Karpas-422 (cell line): Measurements from ENCODE around the gene RPL13A. TPM values are rescaled to one million over a fixed set of nuclear protein-coding genes. Genes with fewer than 3 reads are reported as not detected.

Source experiments
- DNase-seq: peaks from one replicate; pipeline ENCODE4 v3.0.0-alpha.2; 2015
- H2AFZ ChIP-seq: fragments of 200-600 bp; sonication (generic); 2 replicates; pipeline ENCODE4 v1.6.1; 2014; ENCODE audit warnings: antibody characterized with exemption, low read length, mixed read lengths
- H3K27ac ChIP-seq: fragments of 200-600 bp; sonication (generic); 2 replicates; pipeline ENCODE4 v1.5.1; 2014; ENCODE audit warnings: mild to moderate bottlenecking, low read length, moderate library complexity
- H3K27me3 ChIP-seq: fragments of 200-600 bp; sonication (generic); 2 replicates; pipeline ENCODE4 v1.6.1; 2014; ENCODE audit warnings: low read length, mixed read lengths
- H3K36me3 ChIP-seq: fragments of 200-600 bp; sonication (generic); 2 replicates; pipeline ENCODE4 v1.6.1; 2014; ENCODE audit warnings: low read length, mixed read lengths; ENCODE audit not compliant: insufficient read depth
- H3K4me1 ChIP-seq: fragments of 200-600 bp; sonication (generic); 2 replicates; pipeline ENCODE4 v1.6.1; 2014; ENCODE audit warnings: mild to moderate bottlenecking, low read length, mixed read lengths
- H3K4me2 ChIP-seq: fragments of 200-600 bp; sonication (generic); 2 replicates; pipeline ENCODE4 v1.6.1; 2014; ENCODE audit warnings: low read length, low read depth, mild to moderate bottlenecking; ENCODE audit not compliant: poor library complexity, severe bottlenecking
- H3K4me3 ChIP-seq: fragments of 200-600 bp; sonication (generic); 2 replicates; pipeline ENCODE4 v1.5.1; 2014; ENCODE audit warnings: mild to moderate bottlenecking, antibody characterized with exemption, low read length, mixed read lengths
- H3K79me2 ChIP-seq: fragments of 200-600 bp; sonication (generic); 2 replicates; pipeline ENCODE4 v1.6.1; 2014; ENCODE audit warnings: mild to moderate bottlenecking, low read length, mixed read lengths
- H3K9ac ChIP-seq: fragments of 200-600 bp; sonication (generic); 2 replicates; pipeline ENCODE4 v1.6.0; 2014; ENCODE audit warnings: low read length
- H3K9me2 ChIP-seq: fragments of 200-600 bp; sonication (generic), shearing (Covaris generic); replicated peaks from 2 replicates; pipeline ENCODE4 v1.6.0; 2014; ENCODE audit warnings: mild to moderate bottlenecking, low read length, moderate library complexity; ENCODE audit not compliant: insufficient read depth
- H3K9me3 ChIP-seq: fragments of 300-700, 200-600 bp; sonication (generic); 2 replicates; pipeline ENCODE4 v1.6.1; 2014; ENCODE audit warnings: low read length, mixed read lengths
- H4K20me1 ChIP-seq: fragments of 200-600 bp; sonication (generic); 2 replicates; pipeline ENCODE4 v1.6.1; 2014; ENCODE audit warnings: mild to moderate bottlenecking, antibody characterized with exemption, low read length, low read depth; ENCODE audit not compliant: insufficient read depth
- total RNA-seq: library from RNA; depleted of rRNA; stranded (reverse); fragments of >200 nt; shearing (Covaris generic); gene quantifications from 2 replicates; pipeline ENCODE4 v1.2.3, GENCODE V29; 2014; ENCODE audit warnings: low replicate concordance; rRNA removed

RPL13A gene
- 6,359 and 8,659 TPM in 2 replicates for total RNA-seq

GRCh38 chr19:49487277-49488045, at the start of gene RPL13A:
Gene RPL13A, plus strand, starts transcription at chr19:49487608. Its CDS starts 22 bp downstream, at chr19:49487630.
- no peaks in the 10 kb centered on the region for H3K27me3 ChIP-seq
- H3K9me3 ChIP-seq = no peaks in the 10 kb centered on the region
- H2AFZ ChIP-seq = no peak within 1 kb of the TSS
- H3K4me2 ChIP-seq = peak within 1 kb of the TSS; percentile 83
- H3K4me3 ChIP-seq = peak within 1 kb of the TSS; percentile 95
- no peaks in the 10 kb centered on the region for H3K9me2 ChIP-seq
- H3K36me3 ChIP-seq = peaks cover 40% of the 10 kb centered on the region
- H3K27ac ChIP-seq = peak within 1 kb of the TSS; percentile 90
- H3K4me1 ChIP-seq = peaks cover 15% of the 10 kb centered on the region
- H3K9ac ChIP-seq = peak within 1 kb of the TSS; percentile 95
- H4K20me1 ChIP-seq = peaks cover 39% of the 10 kb centered on the region
- peak; percentile 100 for DNase-seq
- H3K79me2 ChIP-seq = peaks cover 27% of the 10 kb centered on the region

- H3K79me2 ChIP-seq = no peaks in the 10 kb centered on the region
- no peaks in the 10 kb centered on the region for H3K9me3 ChIP-seq
- H3K4me2 ChIP-seq = no peak overlapping the region
- peaks cover 29% of the 10 kb centered on the region for H3K4me1 ChIP-seq
- H3K9me2 ChIP-seq = no peaks in the 10 kb centered on the region
- no peaks in the 10 kb centered on the region for H3K27me3 ChIP-seq
- H3K36me3 ChIP-seq = no peaks in the 10 kb centered on the region
- no peak overlapping the region for H2AFZ ChIP-seq
- H3K4me3 ChIP-seq = no peak overlapping the region
- no peaks in the 10 kb centered on the region for H4K20me1 ChIP-seq
- no peak overlapping the region for H3K27ac ChIP-seq
- DNase-seq = no peak
- H3K9ac ChIP-seq = no peak overlapping the region
Measured at GRCh38 chr19:49438261-49438660, 49.1 kb upstream of the RPL13A start.

GRCh38 chr19:49439836-49440235, 47.6 kb upstream of the RPL13A start:
- H3K4me2 ChIP-seq = no peak overlapping the region
- no peak for DNase-seq
- no peaks in the 10 kb centered on the region for H3K9me2 ChIP-seq

GRCh38 chr19:49440439-49441209, 46.8 kb upstream of the RPL13A start:
- Histone ChIP-seq H3K4me1 (peaks cover 30% of the 10 kb centered on the region), H3K27ac (no peak overlapping the region), H2AFZ (no peak overlapping the region), H3K27me3 (no peaks in the 10 kb centered on the region), H3K4me3 (no peak overlapping the region), H4K20me1 (no peaks in the 10 kb centered on the region), H3K9ac (no peak overlapping the region), H3K9me2 (no peaks in the 10 kb centered on the region), H3K36me3 (no peaks in the 10 kb centered on the region), H3K79me2 (no peaks in the 10 kb centered on the region), H3K4me2 (no peak overlapping the region), H3K9me3 (no peaks in the 10 kb centered on the region)
- no peak for DNase-seq

More at GRCh38 chr19:49439836-49440235, 47.6 kb upstream of the RPL13A start:
- H3K4me1 ChIP-seq = peaks cover 30% of the 10 kb centered on the region
- no peaks in the 10 kb centered on the region for H3K36me3 ChIP-seq
- no peak overlapping the region for H2AFZ ChIP-seq
- no peak overlapping the region for H3K9ac ChIP-seq
- no peaks in the 10 kb centered on the region for H3K9me3 ChIP-seq
- H3K27me3 ChIP-seq = no peaks in the 10 kb centered on the region
- H3K79me2 ChIP-seq = no peaks in the 10 kb centered on the region
- no peak overlapping the region for H3K4me3 ChIP-seq
- no peaks in the 10 kb centered on the region for H4K20me1 ChIP-seq
- no peak overlapping the region for H3K27ac ChIP-seq

GRCh38 chr19:49441210-49441959, 46.0 kb upstream of the RPL13A start, which contains the start of gene SLC17A7:
Gene SLC17A7, minus strand, starts transcription at chr19:49441527. Its CDS starts 148 bp downstream, at chr19:49441379.
- peaks cover 23% of the 10 kb centered on the region for H3K4me1 ChIP-seq
- H2AFZ ChIP-seq = peak within 1 kb of the TSS; percentile 18; the same call in 1 of the 2 replicates
- no peaks in the 10 kb centered on the region for H3K9me2 ChIP-seq
- H3K4me2 ChIP-seq = peak within 1 kb of the TSS; percentile 94
- no peaks in the 10 kb centered on the region for H3K9me3 ChIP-seq
- peaks cover under 1% of the 10 kb centered on the region; the same call in 1 of the 2 replicates for H3K36me3 ChIP-seq
- peak within 1 kb of the TSS; percentile 81 for H3K9ac ChIP-seq
- no peaks in the 10 kb centered on the region for H4K20me1 ChIP-seq
- no peaks in the 10 kb centered on the region for H3K27me3 ChIP-seq
- no peaks in the 10 kb centered on the region for H3K79me2 ChIP-seq
- DNase-seq = peak; percentile 78
- peak within 1 kb of the TSS; percentile 76; the same call in 1 of the 2 replicates for H3K4me3 ChIP-seq
- no peak within 1 kb of the TSS for H3K27ac ChIP-seq

- no peak overlapping the region; the same call in 1 of the 2 replicates for H3K9ac ChIP-seq
- H3K4me1 ChIP-seq = peaks cover 21% of the 10 kb centered on the region
- no peaks in the 10 kb centered on the region for H3K9me2 ChIP-seq
- H3K79me2 ChIP-seq = no peaks in the 10 kb centered on the region
- peak overlapping the region; percentile 94 for H3K4me2 ChIP-seq
- peaks cover 6% of the 10 kb centered on the region; the same call in 1 of the 2 replicates for H3K36me3 ChIP-seq
- H3K9me3 ChIP-seq = no peaks in the 10 kb centered on the region
- no peak for DNase-seq
- H2AFZ ChIP-seq = no peak overlapping the region
- H3K4me3 ChIP-seq = no peak overlapping the region
- no peak overlapping the region for H3K27ac ChIP-seq
- no peaks in the 10 kb centered on the region for H4K20me1 ChIP-seq
- no peaks in the 10 kb centered on the region for H3K27me3 ChIP-seq
Measured at GRCh38 chr19:49441960-49442350, 45.5 kb upstream of the RPL13A start.

GRCh38 chr19:49442354-49442753, 45.1 kb upstream of the RPL13A start:
- Histone ChIP-seq H3K36me3 (peaks cover 10% of the 10 kb centered on the region; the same call in 1 of the 2 replicates), H3K79me2 (no peaks in the 10 kb centered on the region), H3K27ac (no peak overlapping the region), H3K4me3 (peak overlapping the region; percentile 76), H3K4me2 (peak overlapping the region; percentile 94), H3K4me1 (peaks cover 25% of the 10 kb centered on the region), H2AFZ (peak overlapping the region; percentile 18; the same call in 1 of the 2 replicates), H3K9ac (peak overlapping the region; percentile 81), H4K20me1 (no peaks in the 10 kb centered on the region), H3K9me2 (no peaks in the 10 kb centered on the region), H3K9me3 (no peaks in the 10 kb centered on the region), H3K27me3 (no peaks in the 10 kb centered on the region)
- peak; percentile 83 for DNase-seq
